WTC11 (cell line): ENCODE measurements around the gene SIRT3.

Experiments used
- CREB1 ChIP-seq: sonication (generic); formaldehyde crosslinking; IDR thresholded peaks from 2 replicates; pipeline ENCODE4 v1.8.0; 2023; ENCODE audit warnings: mild to moderate bottlenecking, missing genetic modification reagents
- ESRRA ChIP-seq: sonication (generic); formaldehyde crosslinking; IDR thresholded peaks from 2 replicates; pipeline ENCODE4 v1.8.1; 2022; ENCODE audit warnings: mild to moderate bottlenecking, missing genetic modification reagents, borderline replicate concordance
- FOXJ3 ChIP-seq: sonication (generic); formaldehyde crosslinking; IDR thresholded peaks from 2 replicates; pipeline ENCODE4 v1.9.0; 2021; ENCODE audit warnings: missing genetic modification reagents, mild to moderate bottlenecking, borderline replicate concordance
- NR1H2 ChIP-seq: sonication (generic); formaldehyde crosslinking; IDR thresholded peaks from 2 replicates; pipeline ENCODE4 v1.9.0; 2021; ENCODE audit warnings: mild to moderate bottlenecking, moderate library complexity, missing genetic modification reagents
- SMAD4 ChIP-seq: sonication (generic); formaldehyde crosslinking; IDR thresholded peaks from 2 replicates; pipeline ENCODE4 v1.8.0; 2022; ENCODE audit warnings: mild to moderate bottlenecking, missing genetic modification reagents
- TCF7 ChIP-seq: sonication (generic); formaldehyde crosslinking; IDR thresholded peaks from 2 replicates; pipeline ENCODE4 v1.8.0; 2022; ENCODE audit warnings: mild to moderate bottlenecking, low read depth, missing genetic modification reagents, moderate library complexity
- TEAD4 ChIP-seq: sonication (generic); formaldehyde crosslinking; IDR thresholded peaks from 2 replicates; pipeline ENCODE4 v1.8.0; 2022; ENCODE audit warnings: mild to moderate bottlenecking, missing genetic modification reagents
- TF ChIP-seq, protein P1 (sequence below): fragments of 200-600 bp; IDR thresholded peaks from 2 replicates; pipeline ENCODE4 v1.8.0; 2022; ENCODE audit warnings: antibody characterized with exemption
- TF ChIP-seq, protein P2 (sequence below): sonication (generic); formaldehyde crosslinking; conservative IDR thresholded peaks from 2 replicates; pipeline ENCODE4 v1.8.1; 2022; ENCODE audit warnings: mild to moderate bottlenecking, missing genetic modification reagents
- TF ChIP-seq, protein P3 (sequence below): sonication (generic); formaldehyde crosslinking; IDR thresholded peaks from 2 replicates; pipeline ENCODE4 v1.8.1; 2023; ENCODE audit warnings: mild to moderate bottlenecking, missing genetic modification reagents, moderate library complexity

DNA sequence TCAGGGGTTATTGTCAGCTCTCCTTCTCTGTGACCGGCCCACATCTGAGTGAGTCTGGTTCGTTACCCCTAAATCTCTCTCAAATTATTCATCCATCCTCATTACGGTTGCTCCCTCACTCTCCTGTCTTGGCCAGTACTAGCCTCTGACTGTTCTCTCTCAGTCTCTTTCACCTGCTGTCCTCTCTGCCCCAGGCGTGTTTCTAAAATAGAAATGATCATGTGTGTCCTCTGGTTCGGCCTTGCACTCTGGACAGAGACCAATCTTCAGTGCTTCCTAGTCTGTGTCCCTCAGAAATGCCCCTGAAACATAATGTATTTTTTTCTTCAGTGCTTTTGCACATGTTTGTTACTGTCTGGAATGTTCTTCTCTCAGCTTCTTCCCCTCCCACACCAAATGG is 5.5 kb upstream of the SIRT3 start:
- TF ChIP-seq TCF7 (CRISPR knock-in tag) (no peak), CREB1 (CRISPR knock-in tag) (no peak), ESRRA (CRISPR knock-in tag) (no peak), NR1H2 (CRISPR knock-in tag) (no peak), TEAD4 (CRISPR knock-in tag) (no peak), SMAD4 (no peak), FOXJ3 (CRISPR knock-in tag) (no peak)
- TF ChIP-seq, protein P1, sequence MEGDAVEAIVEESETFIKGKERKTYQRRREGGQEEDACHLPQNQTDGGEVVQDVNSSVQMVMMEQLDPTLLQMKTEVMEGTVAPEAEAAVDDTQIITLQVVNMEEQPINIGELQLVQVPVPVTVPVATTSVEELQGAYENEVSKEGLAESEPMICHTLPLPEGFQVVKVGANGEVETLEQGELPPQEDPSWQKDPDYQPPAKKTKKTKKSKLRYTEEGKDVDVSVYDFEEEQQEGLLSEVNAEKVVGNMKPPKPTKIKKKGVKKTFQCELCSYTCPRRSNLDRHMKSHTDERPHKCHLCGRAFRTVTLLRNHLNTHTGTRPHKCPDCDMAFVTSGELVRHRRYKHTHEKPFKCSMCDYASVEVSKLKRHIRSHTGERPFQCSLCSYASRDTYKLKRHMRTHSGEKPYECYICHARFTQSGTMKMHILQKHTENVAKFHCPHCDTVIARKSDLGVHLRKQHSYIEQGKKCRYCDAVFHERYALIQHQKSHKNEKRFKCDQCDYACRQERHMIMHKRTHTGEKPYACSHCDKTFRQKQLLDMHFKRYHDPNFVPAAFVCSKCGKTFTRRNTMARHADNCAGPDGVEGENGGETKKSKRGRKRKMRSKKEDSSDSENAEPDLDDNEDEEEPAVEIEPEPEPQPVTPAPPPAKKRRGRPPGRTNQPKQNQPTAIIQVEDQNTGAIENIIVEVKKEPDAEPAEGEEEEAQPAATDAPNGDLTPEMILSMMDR = no peak
- TF ChIP-seq, protein P2, sequence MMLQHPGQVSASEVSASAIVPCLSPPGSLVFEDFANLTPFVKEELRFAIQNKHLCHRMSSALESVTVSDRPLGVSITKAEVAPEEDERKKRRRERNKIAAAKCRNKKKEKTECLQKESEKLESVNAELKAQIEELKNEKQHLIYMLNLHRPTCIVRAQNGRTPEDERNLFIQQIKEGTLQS (CRISPR knock-in tag) = no peak
- TF ChIP-seq, protein P3, sequence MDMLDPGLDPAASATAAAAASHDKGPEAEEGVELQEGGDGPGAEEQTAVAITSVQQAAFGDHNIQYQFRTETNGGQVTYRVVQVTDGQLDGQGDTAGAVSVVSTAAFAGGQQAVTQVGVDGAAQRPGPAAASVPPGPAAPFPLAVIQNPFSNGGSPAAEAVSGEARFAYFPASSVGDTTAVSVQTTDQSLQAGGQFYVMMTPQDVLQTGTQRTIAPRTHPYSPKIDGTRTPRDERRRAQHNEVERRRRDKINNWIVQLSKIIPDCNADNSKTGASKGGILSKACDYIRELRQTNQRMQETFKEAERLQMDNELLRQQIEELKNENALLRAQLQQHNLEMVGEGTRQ = no peak
